Keratinocyte (primary cell): ENCODE measurements around the gene GRAMD4.

Experiments used
- EZH2 ChIP-seq: IDR thresholded peaks from one replicate; pipeline ENCODE4 v1.6.1; 2012; ENCODE audit warnings: inconsistent platforms, mild to moderate bottlenecking, low read length, moderate library complexity
- TF ChIP-seq, protein P1 (sequence below), 3 experiments: IDR thresholded peaks in 1 of 3; conservative IDR thresholded peaks in 1 of 3; optimal IDR thresholded peaks in 1 of 3; 2 replicates in 2 of 3; 3 replicates in 1 of 3; pipeline versions ENCODE3 to v1.5.1; 2011; ENCODE audit warnings: low read length in 3 of 3, mild to moderate bottlenecking in 3 of 3, moderate library complexity in 2 of 3, control low read depth in 1 of 3, inconsistent platforms in 1 of 3; ENCODE audit not compliant: insufficient read depth in 2 of 3; ENCODE audit errors: extremely low read depth in 1 of 3

DNA sequence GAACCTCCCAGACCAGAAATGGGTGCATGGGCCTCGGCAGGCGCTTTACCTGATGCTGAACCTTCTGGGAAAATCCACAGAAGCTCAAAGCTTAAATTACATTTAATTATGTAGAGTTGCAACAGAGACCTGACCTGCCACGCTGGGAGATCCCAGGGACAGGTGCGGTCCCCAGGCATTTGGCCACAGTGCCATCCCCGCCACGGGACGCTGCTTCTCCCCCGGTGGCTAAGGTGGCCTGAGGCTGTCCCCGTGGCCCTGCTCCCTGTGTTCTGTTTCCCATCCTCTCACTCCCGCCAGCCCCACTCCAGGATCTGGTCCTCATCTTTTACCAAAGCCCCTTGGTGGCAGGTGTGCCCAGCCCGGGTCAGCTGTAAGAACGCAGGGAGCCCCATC lies 39.6 kb downstream of the GRAMD4 start:
- TF ChIP-seq, protein P1, sequence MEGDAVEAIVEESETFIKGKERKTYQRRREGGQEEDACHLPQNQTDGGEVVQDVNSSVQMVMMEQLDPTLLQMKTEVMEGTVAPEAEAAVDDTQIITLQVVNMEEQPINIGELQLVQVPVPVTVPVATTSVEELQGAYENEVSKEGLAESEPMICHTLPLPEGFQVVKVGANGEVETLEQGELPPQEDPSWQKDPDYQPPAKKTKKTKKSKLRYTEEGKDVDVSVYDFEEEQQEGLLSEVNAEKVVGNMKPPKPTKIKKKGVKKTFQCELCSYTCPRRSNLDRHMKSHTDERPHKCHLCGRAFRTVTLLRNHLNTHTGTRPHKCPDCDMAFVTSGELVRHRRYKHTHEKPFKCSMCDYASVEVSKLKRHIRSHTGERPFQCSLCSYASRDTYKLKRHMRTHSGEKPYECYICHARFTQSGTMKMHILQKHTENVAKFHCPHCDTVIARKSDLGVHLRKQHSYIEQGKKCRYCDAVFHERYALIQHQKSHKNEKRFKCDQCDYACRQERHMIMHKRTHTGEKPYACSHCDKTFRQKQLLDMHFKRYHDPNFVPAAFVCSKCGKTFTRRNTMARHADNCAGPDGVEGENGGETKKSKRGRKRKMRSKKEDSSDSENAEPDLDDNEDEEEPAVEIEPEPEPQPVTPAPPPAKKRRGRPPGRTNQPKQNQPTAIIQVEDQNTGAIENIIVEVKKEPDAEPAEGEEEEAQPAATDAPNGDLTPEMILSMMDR (optimal IDR thresholded peaks at IDR 0.05 in 1 of 3, IDR thresholded peaks at IDR 0.05 in 1 of 3, conservative IDR thresholded peaks at IDR 0.05 in 1 of 3; ENCODE audit: extremely low read depth in 1 of 3, insufficient read depth in 2 of 3, low read length in 3 of 3): no peak
- no peak for TF ChIP-seq EZH2
